ENCODE results near the gene MAP2K6.

- TF ChIP-seq EZH2phosphoT487 (IDR thresholded peaks at IDR 0.05; ENCODE audit: low read depth, severe bottlenecking, unreplicated experiment), result no peak
- no peak for TF ChIP-seq CTCF (IDR thresholded peaks at IDR 0.05; ENCODE audit: poor library complexity)
These were observed 174.3 kb downstream of the MAP2K6 start for GRCh38 chr17:69588827-69589239.

Data from hepatocyte (in vitro differentiated cells).